OCI-LY3 (cell line): ENCODE results near the gene TBK1.

Experiments used
- H2AFZ ChIP-seq: fragments of 200-600, 300-600 bp; shearing (Covaris generic); 2 replicates; pipeline ENCODE4 v1.6.0; 2014; ENCODE audit warnings: antibody characterized with exemption, low read depth, low read length
- H3K27ac ChIP-seq: fragments of 200-600, 300-600 bp; sonication (generic); 2 replicates; pipeline ENCODE4 v1.5.1; 2014; ENCODE audit warnings: mild to moderate bottlenecking, low read length, moderate library complexity, mixed read lengths
- H3K27me3 ChIP-seq: fragments of 200-600, 300-600 bp; sonication (generic); 2 replicates; pipeline ENCODE4 v1.6.1; 2014; ENCODE audit warnings: low read depth, low read length, mixed read lengths
- H3K36me3 ChIP-seq: fragments of 200-600, 300-600 bp; sonication (generic); replicated peaks from 2 replicates; pipeline ENCODE3; 2014; ENCODE audit warnings: low read depth, low read length, mixed read lengths
- H3K4me1 ChIP-seq: fragments of 300-600, 200-600 bp; sonication (generic); 2 replicates; pipeline ENCODE4 v1.6.1; 2014; ENCODE audit warnings: low read length, mixed read lengths
- H3K4me2 ChIP-seq: fragments of 200-600, 300-600 bp; sonication (generic); 2 replicates; pipeline ENCODE4 v1.6.1; 2014; ENCODE audit warnings: low read length, mixed read lengths
- H3K4me3 ChIP-seq: fragments of 300-600, 200-600 bp; sonication (generic); 2 replicates; pipeline ENCODE4 v1.5.1; 2014; ENCODE audit warnings: antibody characterized with exemption, mild to moderate bottlenecking, low read length, moderate library complexity
- H3K79me2 ChIP-seq: fragments of 300-600, 200-600 bp; shearing (Covaris generic); 2 replicates; pipeline ENCODE4 v1.6.1; 2014; ENCODE audit warnings: mild to moderate bottlenecking, low read length, mixed read lengths
- H3K9ac ChIP-seq: fragments of 300-600, 200-600 bp; shearing (Covaris generic); 2 replicates; pipeline ENCODE4 v1.6.0; 2014; ENCODE audit warnings: mild to moderate bottlenecking, low read length, moderate library complexity
- H3K9me3 ChIP-seq: fragments of 200-600, 300-600 bp; shearing (Covaris generic); 2 replicates; pipeline ENCODE4 v1.6.1; 2014; ENCODE audit warnings: low read length, mixed read lengths; ENCODE audit not compliant: insufficient read depth
- H4K20me1 ChIP-seq: fragments of 200-600, 300-600 bp; sonication (generic); 2 replicates; pipeline ENCODE4 v1.6.1; 2016; ENCODE audit warnings: low read length, mixed read lengths; ENCODE audit not compliant: insufficient read depth
- EZH2phosphoT487 ChIP-seq: fragments of 200-600 bp; shearing (Covaris generic); IDR thresholded peaks from 2 replicates; pipeline ENCODE4 v1.6.1; 2018; ENCODE audit warnings: antibody characterized with exemption, mixed run types, low read depth
- TF ChIP-seq, protein P1 (sequence below): fragments of 200-600, 300-600 bp; sonication (generic); IDR thresholded peaks from 2 replicates; pipeline ENCODE4 v1.5.1; 2014; ENCODE audit warnings: antibody characterized with exemption, low read length, low read depth

Gene TBK1

DNA sequence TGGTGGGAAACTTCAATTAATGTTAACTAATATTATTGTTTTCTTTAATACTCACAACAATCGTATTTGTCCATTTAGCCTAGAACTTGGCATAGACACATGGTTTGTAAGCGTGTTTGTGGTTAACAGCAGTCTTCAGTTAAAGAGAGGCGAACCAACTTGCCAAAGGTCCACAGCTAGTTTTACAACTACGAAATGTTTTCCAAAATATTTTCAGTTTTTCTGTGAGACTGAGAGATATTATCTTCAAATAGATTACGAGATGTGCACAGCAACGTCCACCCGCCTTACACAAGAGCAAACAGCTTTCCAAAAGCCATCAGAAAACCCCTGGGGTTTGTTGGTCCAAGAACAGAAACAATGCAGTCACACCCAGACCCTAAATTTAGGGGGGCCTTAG is 99.8 kb downstream of the TBK1 start:
- Histone ChIP-seq H3K27ac (no peak overlapping the region), H3K9ac (no peak overlapping the region), H3K4me2 (no peak overlapping the region), H3K36me3 (no peaks in the 10 kb centered on the region), H2AFZ (no peak overlapping the region), H3K9me3 (no peaks in the 10 kb centered on the region), H3K4me3 (no peak overlapping the region), H4K20me1 (no peaks in the 10 kb centered on the region), H3K27me3 (0 out of 2 replicates have a peak, but pooled peaks cover 3% of the 10 kb centered on the region), H3K79me2 (no peaks in the 10 kb centered on the region), H3K4me1 (peaks cover 4% of the 10 kb centered on the region; the same call in 1 of the 2 replicates)
- TF ChIP-seq EZH2phosphoT487 = no peak
- TF ChIP-seq, protein P1, sequence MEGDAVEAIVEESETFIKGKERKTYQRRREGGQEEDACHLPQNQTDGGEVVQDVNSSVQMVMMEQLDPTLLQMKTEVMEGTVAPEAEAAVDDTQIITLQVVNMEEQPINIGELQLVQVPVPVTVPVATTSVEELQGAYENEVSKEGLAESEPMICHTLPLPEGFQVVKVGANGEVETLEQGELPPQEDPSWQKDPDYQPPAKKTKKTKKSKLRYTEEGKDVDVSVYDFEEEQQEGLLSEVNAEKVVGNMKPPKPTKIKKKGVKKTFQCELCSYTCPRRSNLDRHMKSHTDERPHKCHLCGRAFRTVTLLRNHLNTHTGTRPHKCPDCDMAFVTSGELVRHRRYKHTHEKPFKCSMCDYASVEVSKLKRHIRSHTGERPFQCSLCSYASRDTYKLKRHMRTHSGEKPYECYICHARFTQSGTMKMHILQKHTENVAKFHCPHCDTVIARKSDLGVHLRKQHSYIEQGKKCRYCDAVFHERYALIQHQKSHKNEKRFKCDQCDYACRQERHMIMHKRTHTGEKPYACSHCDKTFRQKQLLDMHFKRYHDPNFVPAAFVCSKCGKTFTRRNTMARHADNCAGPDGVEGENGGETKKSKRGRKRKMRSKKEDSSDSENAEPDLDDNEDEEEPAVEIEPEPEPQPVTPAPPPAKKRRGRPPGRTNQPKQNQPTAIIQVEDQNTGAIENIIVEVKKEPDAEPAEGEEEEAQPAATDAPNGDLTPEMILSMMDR = no peak
